ENCODE measurements around the gene LCNL1.
A peak's percentile ranks its signal among the peaks of the same experiment; 100 is the strongest.
"Not testable (repeated sequence)": the region's sequence is repeated elsewhere in the genome, so short reads cannot be mapped to it uniquely, and the experiment has no call there.

The LCNL1 gene

DNA sequence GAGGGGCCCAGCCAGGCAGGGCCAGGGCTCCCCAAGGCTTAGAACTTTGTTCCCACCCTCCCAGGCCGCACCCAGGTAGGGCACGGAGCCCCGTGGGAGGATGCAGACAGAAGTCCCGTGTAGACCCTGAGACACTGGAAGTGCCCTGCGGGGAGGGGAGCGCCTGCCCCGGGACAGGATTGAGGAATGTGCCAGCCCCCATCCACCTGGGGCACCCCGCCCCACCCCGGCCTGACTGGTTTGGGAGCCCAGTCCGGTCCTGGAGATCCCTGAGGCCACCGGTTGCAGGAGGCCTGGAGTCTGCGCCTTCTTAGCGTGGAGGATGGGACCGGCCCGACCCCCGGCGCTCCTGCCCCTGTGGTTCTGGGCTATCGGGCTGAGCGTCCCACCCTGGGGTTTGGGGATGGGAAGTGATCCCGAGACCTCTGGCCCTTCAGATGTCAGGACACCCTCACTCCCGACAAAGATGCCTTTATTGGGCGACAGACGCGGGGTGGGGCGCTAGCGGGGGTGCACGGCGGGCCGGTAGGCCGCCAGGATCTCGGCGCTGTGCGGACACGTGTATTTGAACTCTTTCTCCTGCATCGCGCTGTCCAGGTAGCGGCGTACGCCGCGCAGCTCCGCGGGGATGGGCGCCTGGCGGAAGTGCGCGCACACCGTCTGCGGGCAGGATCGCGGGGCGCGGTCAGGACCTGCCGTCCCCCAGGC is 11.5 kb downstream of the LCNL1 start:
- no peak for DNase-seq (ENCODE audit: low read depth)

DNA sequence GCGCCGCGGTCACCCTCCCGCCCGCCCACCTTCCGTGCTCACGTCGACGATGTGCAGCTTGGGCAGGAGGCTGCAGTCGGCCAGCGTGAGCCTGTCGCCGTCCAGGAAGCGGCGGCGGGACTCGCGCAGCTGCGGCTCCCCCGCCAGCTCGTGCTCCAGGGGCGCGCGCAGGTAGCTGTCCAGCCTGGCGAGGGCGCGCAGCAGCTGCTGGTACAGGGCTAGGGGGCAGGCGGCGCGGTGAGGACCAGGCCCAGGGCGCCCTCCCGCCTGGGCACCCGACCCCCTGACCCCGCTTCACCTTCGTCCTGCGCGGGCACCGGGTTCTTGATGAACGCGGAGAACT is 12.1 kb downstream of the LCNL1 start:
- no peak for DNase-seq (ENCODE audit: low read depth)

- DNase-seq (ENCODE audit: low read depth): no peak
Measured at GRCh38 chr9:136995362-136995761, 12.6 kb downstream of the LCNL1 start.

DNA sequence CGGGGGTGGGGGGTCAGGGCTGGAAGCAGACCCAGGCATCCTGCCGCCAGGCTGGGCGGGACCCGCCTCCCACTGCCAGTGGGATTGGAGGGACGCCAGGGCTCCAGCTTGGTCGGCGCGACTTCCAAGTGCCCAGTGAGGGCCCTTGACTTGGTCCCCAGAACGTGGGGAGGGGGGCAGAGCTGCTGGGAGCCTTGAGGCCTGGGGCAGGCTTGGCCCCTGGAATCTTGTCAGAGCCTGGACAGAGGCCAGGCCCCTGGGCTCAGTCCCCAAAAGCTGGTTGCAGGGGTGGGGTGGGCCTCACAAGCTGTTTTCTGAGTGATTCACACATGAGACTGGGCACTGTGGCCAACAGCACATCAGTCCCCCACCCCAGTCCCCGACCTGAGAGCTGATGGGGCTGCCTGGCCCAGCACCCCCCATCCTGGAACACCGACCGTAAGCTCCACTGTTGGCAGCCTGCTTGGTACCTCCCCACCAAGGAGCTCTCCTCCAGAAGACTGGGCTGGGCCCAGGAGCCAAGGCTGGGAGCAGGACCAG is 13.0 kb downstream of the LCNL1 start:
- no peak for DNase-seq (ENCODE audit: low read depth)

GRCh38 chr9:136996361-136997292 is 13.8 kb downstream of the LCNL1 start, which contains the start of gene CLIC3:
TSS of gene CLIC3 (minus strand) at chr9:136996568. CDS start at chr9:136996543, 25 bp downstream.
- no peak for DNase-seq (ENCODE audit: low read depth)

- no peak for DNase-seq (ENCODE audit: low read depth)
Measured at GRCh38 chr9:136997371-136997770, 14.6 kb downstream of the LCNL1 start.

DNA sequence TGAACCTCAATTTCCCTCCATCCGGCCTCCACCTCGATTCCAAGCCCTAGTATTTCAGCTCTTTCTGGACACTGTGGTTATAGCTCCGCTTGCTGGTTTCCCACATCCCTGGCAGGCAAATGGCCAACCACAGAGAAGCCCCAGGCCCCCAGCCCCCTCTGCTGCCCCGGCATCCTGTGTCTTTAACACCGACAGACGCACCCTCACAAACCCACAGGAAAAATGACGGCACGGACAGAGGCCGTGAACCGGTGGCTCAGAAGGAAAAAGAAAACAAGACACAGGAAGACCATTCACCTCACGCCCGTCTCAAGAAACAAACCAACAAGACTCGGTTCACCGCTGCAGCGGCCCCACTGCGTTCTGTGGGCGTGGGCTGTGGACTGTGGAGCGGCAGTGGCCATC is 15.0 kb downstream of the LCNL1 start:
- peak; percentile 32 for DNase-seq (ENCODE audit: low read depth)

- DNase-seq (ENCODE audit: low read depth): peak; percentile 93
Measured at GRCh38 chr9:137000177-137000930, 17.6 kb downstream of the LCNL1 start.

- DNase-seq (ENCODE audit: low read depth): no peak
Measured at GRCh38 chr9:137001857-137002645, 19.3 kb downstream of the LCNL1 start.

- no peak for DNase-seq (ENCODE audit: low read depth)
Measured at GRCh38 chr9:137002646-137003041, 19.9 kb downstream of the LCNL1 start.

DNA sequence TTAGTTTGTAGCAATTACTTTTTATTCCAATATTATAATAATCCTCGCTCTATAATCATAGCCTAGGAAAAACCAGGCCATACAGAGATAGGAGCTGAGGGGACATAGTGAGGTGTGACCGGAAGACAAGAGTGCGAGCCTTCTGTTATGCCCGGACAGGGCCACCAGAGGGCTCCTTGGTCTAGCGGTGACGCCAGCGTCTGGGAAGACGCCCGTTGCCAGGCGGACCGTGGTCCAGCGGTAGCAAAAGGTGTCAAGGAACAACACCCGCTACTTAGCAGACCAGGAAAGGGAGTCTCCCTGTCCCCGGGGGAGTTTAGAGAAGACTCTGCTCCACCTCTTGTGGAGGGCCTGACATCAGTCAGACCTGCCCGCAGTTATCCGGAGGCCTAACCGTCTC is 21.5 kb downstream of the LCNL1 start:
- not testable (repeated sequence) for DNase-seq (ENCODE audit: low read depth)

- DNase-seq (ENCODE audit: low read depth): no peak
Measured at GRCh38 chr9:137006116-137007003, 23.6 kb downstream of the LCNL1 start.

DNA sequence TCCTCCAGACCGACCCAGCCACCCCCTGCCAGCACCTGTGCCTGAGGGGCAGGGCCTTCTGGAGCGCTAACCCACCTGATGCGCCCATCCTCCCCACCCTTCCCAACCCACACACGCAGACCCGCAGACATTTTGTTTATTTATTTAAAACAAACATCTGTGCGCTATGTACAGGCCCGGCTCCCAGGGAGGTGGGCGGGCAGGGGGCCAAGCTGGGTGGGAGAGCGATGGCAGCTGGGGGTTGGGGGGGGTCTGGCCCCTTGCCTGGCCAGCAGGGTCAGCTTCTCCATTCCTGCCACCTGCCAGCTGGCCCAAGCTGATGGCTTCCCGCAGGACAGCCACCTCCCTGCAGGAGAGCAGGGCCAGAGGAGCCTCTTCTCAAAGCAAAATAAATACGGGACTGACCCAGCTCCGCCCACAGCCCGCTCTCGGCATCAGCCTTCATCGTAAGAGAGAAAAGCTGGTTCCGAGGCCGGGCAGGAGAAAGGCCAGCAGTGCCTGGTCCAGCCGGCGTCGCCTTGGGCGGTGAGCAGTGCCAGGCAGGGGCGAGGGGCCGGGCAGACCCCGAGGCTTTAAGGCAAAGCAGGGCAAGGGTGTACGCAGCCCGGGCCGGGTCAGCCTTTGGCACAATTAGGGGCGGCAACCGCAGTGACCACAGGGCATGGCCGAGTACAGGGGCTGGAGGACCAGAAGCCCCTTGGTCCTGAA is 24.5 kb downstream of the LCNL1 start:
- DNase-seq (ENCODE audit: low read depth): peak; percentile 33

DNA sequence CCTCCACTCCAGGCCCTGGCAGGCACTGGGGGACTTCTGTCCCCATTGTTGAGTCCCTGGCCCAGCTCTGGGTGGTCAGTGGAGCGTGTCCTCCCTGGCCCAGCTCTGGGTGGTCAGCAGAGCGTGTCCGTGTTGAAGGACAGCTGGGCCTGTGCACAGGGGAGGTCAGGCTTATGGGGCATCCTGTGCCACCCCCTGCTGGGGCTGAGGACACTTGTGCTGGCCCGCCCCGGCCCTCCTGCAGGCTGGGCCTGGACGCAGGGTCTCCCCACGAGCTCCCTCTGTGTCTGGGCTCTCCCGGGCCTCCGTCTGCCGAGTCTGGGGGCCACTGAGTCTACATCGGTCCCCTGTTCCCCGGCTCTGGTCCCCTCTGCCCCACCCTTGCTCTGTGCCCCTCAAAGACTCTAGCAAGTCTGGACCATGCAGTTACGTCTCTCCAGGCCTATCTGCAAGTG is 25.1 kb downstream of the LCNL1 start:
- DNase-seq (ENCODE audit: low read depth): no peak

DNA sequence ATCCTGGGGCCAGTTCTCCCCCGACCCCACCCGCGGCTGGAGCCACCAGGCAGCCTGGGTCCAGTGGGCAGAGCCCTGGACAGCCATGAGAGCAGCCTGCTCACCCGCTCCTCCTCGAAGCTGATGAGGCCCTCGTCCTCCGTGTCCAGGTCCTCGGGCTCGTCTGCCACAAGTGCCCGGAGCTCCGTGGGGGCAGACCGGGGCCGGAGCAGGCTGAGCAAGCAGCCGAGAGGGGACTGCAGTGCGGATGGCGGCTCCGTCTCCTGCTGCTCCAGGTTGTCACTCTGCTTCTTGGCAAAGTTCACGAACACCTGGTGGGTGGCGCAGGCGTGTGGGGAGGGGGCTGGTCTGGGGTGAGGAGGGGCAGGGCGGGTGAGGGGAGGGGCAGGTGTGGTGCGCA is 25.5 kb downstream of the LCNL1 start:
- DNase-seq (ENCODE audit: low read depth): no peak

DNA sequence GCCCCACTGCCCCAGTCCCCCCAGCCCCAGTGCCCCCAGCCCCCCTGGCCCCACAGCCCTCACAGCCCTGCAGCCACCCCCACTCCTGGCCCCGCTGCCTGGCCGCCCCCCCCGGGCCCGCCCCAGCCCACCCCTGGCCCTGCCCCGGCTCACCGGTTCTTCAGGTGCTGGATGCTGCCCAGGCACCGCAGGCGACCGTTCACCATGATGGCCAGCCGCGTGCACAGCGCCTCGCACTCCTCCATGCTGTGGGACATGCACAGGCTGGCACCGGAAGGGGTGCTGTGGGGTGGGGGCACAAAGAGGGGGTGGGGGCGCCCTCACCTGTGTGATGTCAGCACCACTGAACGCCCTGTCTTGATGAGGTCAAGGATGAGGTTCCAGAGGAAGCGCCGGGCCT is 26.4 kb downstream of the LCNL1 start:
- DNase-seq (ENCODE audit: low read depth): no peak

DNA sequence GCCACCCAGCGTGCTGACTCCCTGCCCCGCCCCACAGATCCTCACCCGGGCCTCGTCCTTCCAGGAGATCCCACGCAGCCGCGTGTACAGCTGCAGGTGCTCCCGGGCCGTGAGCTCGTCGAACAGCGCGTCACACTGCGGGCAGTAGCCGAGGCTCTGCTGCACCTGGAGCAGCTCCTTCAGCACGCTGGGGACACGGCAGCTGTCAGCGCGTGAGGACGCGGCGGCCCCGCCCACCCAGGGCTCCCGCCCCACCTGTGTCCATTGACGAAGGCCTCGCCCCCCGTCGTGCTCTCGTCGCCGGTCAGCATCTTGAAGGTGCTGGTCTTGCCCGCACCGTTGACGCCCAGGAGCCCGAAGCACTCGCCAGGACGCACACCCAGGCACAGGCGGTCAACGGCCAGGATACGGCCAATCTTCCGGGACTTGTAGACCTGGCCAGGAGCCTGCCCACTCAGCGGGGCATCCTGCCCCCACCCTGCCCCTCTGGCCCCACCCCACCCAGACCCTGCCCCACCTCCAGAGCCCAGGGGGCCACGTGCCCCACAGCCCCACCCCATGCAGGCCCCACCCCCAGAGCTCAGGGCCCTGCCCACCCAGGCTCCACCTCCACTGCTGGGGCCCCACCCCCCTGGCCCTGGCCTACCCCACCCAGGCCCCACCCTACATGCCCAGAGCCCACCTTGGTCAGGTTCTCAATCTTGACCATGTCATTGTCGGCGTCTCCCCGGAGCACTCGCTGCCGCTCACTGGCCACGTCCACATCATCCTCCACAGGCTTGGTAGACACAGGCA is 27.3 kb downstream of the LCNL1 start:
- no peak for DNase-seq (ENCODE audit: low read depth)

DNA sequence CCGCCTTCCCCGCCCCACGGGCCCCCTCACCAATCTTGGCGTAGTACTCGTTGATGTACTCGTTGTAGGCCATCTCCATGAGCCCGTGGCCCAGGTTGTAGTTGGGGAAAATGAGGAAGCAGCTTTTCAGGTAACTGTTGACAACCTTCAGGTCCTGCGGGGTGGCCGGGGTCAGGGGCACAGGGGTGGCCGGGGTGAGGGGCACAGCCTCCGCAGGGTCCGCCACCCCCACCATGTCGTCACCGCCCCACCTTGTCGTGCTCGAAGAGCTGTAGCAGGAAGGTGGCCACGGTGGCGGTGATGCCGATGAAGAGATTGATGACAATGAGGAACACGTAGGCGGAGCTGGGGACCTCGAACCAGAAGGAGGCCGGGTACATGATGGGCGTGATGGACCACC is 28.4 kb downstream of the LCNL1 start:
- DNase-seq (ENCODE audit: low read depth): no peak

Data from iris pigment epithelial cell (primary cell).